Loucy (cell line): ENCODE data around the gene GALNT10.

Experiments
- H2AFZ ChIP-seq: fragments of 200-600 bp; sonication (generic); 2 replicates; pipeline ENCODE4 v1.6.0; 2016; ENCODE audit warnings: antibody characterized with exemption, mild to moderate bottlenecking, low read length, moderate library complexity
- H3F3A ChIP-seq: fragments of 200-600 bp; 2 replicates; pipeline ENCODE4 v1.6.0; 2016; ENCODE audit warnings: antibody characterized with exemption, low read depth, mild to moderate bottlenecking
- H3K27me3 ChIP-seq: fragments of 200-600 bp; sonication (generic); 2 replicates; pipeline ENCODE4 v1.6.1; 2014; ENCODE audit warnings: low read length, mild to moderate bottlenecking; ENCODE audit not compliant: insufficient read depth, poor library complexity, severe bottlenecking
- H3K36me3 ChIP-seq: fragments of 200-600 bp; sonication (generic); 2 replicates; pipeline ENCODE4 v1.6.1; 2016; ENCODE audit warnings: low read length; ENCODE audit not compliant: insufficient read depth
- H3K4me1 ChIP-seq: fragments of 200-600 bp; sonication (generic); 2 replicates; pipeline ENCODE4 v1.5.1; 2014; ENCODE audit warnings: low read length, mild to moderate bottlenecking; ENCODE audit not compliant: insufficient read depth, poor library complexity, severe bottlenecking
- H3K4me2 ChIP-seq: fragments of 200-600 bp; sonication (generic); 2 replicates; pipeline ENCODE4 v1.6.0; 2014; ENCODE audit warnings: antibody characterized with exemption, low read length, low read depth, mild to moderate bottlenecking; ENCODE audit not compliant: poor library complexity, severe bottlenecking
- H3K4me3 ChIP-seq: fragments of 200-600 bp; sonication (generic); 2 replicates; pipeline ENCODE4 v1.5.1; 2014; ENCODE audit warnings: low read length, mild to moderate bottlenecking, mixed read lengths; ENCODE audit not compliant: poor library complexity, severe bottlenecking
- H3K79me2 ChIP-seq: fragments of 200-600 bp; sonication (generic); 2 replicates; pipeline ENCODE4 v1.6.1; 2014; ENCODE audit warnings: low read length; ENCODE audit not compliant: insufficient read depth
- H3K9ac ChIP-seq: fragments of 200-600 bp; sonication (generic); 2 replicates; pipeline ENCODE4 v1.6.0; 2014; ENCODE audit warnings: mild to moderate bottlenecking, low read depth, low read length, moderate library complexity; ENCODE audit not compliant: poor library complexity, severe bottlenecking
- H3K9me2 ChIP-seq: fragments of 200-600 bp; sonication (generic); replicated peaks from 2 replicates; pipeline ENCODE4 v1.6.1; 2016; ENCODE audit warnings: low read depth, low read length, mixed read lengths
- H3K9me3 ChIP-seq: fragments of 200-600 bp; sonication (generic); 2 replicates; pipeline ENCODE4 v1.6.1; 2014; ENCODE audit warnings: mild to moderate bottlenecking, antibody characterized with exemption, low read length, low read depth; ENCODE audit not compliant: insufficient read depth
- H4K20me1 ChIP-seq: fragments of 200-600 bp; sonication (generic); 2 replicates; pipeline ENCODE4 v1.6.0; 2014; ENCODE audit warnings: antibody characterized with exemption, low read length, mild to moderate bottlenecking; ENCODE audit not compliant: insufficient read depth, poor library complexity, severe bottlenecking
- CTCF ChIP-seq: fragments of 200-600 bp; sonication (generic); conservative IDR thresholded peaks from 2 replicates; pipeline ENCODE4 v1.5.1; 2014; ENCODE audit warnings: mild to moderate bottlenecking, antibody characterized with exemption, low read length
- EZH2phosphoT487 ChIP-seq: fragments of 200-600 bp; IDR thresholded peaks from 2 replicates; pipeline ENCODE4 v1.6.1; 2018; ENCODE audit warnings: antibody characterized with exemption, mild to moderate bottlenecking, moderate library complexity, borderline replicate concordance

Gene GALNT10

GRCh38 chr5:154172785-154173184 is 17.7 kb upstream of the GALNT10 start:
- Histone ChIP-seq H4K20me1 (no peaks in the 10 kb centered on the region), H3K79me2 (no peaks in the 10 kb centered on the region), H2AFZ (no peak overlapping the region), H3K9me2 (no peaks in the 10 kb centered on the region), H3K4me1 (no peaks in the 10 kb centered on the region), H3K9ac (no peak overlapping the region), H3K27me3 (no peaks in the 10 kb centered on the region), H3K4me3 (no peak overlapping the region), H3K36me3 (no peaks in the 10 kb centered on the region), H3K9me3 (no peaks in the 10 kb centered on the region), H3F3A (no peaks in the 10 kb centered on the region), H3K4me2 (no peak overlapping the region)
- TF ChIP-seq CTCF (no peak), EZH2phosphoT487 (no peak)

GRCh38 chr5:154174091-154174490 is 16.4 kb upstream of the GALNT10 start:
- H3K9me2 ChIP-seq, result no peaks in the 10 kb centered on the region
- no peak overlapping the region for H3K4me2 ChIP-seq
- no peak overlapping the region for H3K9ac ChIP-seq
- no peaks in the 10 kb centered on the region for H3K4me1 ChIP-seq
- no peaks in the 10 kb centered on the region for H4K20me1 ChIP-seq
- H3K36me3 ChIP-seq, result no peaks in the 10 kb centered on the region
- no peaks in the 10 kb centered on the region for H3K27me3 ChIP-seq
- TF ChIP-seq EZH2phosphoT487 (no peak), CTCF (no peak)
- no peaks in the 10 kb centered on the region for H3K9me3 ChIP-seq
- H3F3A ChIP-seq, result no peaks in the 10 kb centered on the region
- no peak overlapping the region for H3K4me3 ChIP-seq
- no peak overlapping the region for H2AFZ ChIP-seq
- H3K79me2 ChIP-seq, result no peaks in the 10 kb centered on the region

GRCh38 chr5:154176181-154176580 is 14.4 kb upstream of the GALNT10 start:
- Histone ChIP-seq H3K36me3 (no peaks in the 10 kb centered on the region), H3F3A (no peaks in the 10 kb centered on the region), H3K4me2 (no peak overlapping the region), H2AFZ (no peak overlapping the region), H3K9me2 (no peaks in the 10 kb centered on the region), H3K79me2 (no peaks in the 10 kb centered on the region), H3K27me3 (no peaks in the 10 kb centered on the region), H3K9ac (no peak overlapping the region), H4K20me1 (no peaks in the 10 kb centered on the region), H3K9me3 (no peaks in the 10 kb centered on the region), H3K4me1 (no peaks in the 10 kb centered on the region), H3K4me3 (no peak overlapping the region)
- TF ChIP-seq CTCF (no peak), EZH2phosphoT487 (no peak)
